Lower lobe of right lung (tissue), 2 donors: ENCODE data around the gene BATF3. TPM values are rescaled to one million over a fixed set of nuclear protein-coding genes. Genes with fewer than 3 reads are reported as not detected.

Experiments used
- ATAC-seq, 2 donors: fragments of 200-7000 bp; cut with Tn5 transposase; one replicate each; pipeline ENCODE4 v1.9.1; 2020 to 2022; ENCODE audit warnings: mild to moderate bottlenecking in 2 of 2, moderate library complexity in 2 of 2
- DNase-seq: peaks from one replicate; pipeline ENCODE4 v3.0.0-alpha.2; 2020
- H3K27ac ChIP-seq: fragments of 200-600 bp; one replicate; pipeline ENCODE4 v1.8.0; 2022
- H3K27me3 ChIP-seq: fragments of 200-600 bp; one replicate; pipeline ENCODE4 v1.8.0; 2022; ENCODE audit warnings: low read depth
- H3K36me3 ChIP-seq: fragments of 200-600 bp; one replicate; pipeline ENCODE4 v1.8.0; 2022; ENCODE audit warnings: mild to moderate bottlenecking
- H3K4me1 ChIP-seq: fragments of 200-600 bp; one replicate; pipeline ENCODE4 v1.8.0; 2022
- H3K4me3 ChIP-seq: fragments of 200-600 bp; one replicate; pipeline ENCODE4 v1.8.0; 2022; ENCODE audit warnings: mild to moderate bottlenecking
- H3K9me3 ChIP-seq: fragments of 200-600 bp; one replicate; pipeline ENCODE4 v1.8.0; 2022
- CTCF ChIP-seq: fragments of 200-600 bp; IDR thresholded peaks from one replicate; pipeline ENCODE4 v1.8.0; 2022; ENCODE audit warnings: antibody characterized with exemption, mild to moderate bottlenecking
- intact Hi-C: fragments of 100-400 bp; cut with DNase I; formaldehyde crosslinking; loops from one replicate; pipeline ENCODE4 v1.11.0; 2022
- total RNA-seq: library from RNA; stranded (reverse); fragmentation: NEBNext Ultra II Directional; extraction: Animal tissue kit (Norgen Biotek cat#: 25700); gene quantifications from one replicate; pipeline ENCODE4 v1.2.1, GENCODE V29; 2021
- donor health status: DM: no; HTN: yes; CAD: no; lungs with severe emphysema.

The BATF3 gene
- total RNA-seq, 1 donor from 2014 or later, result 12.8 TPM

- TF ChIP-seq CTCF, result no peak
- no peaks in the 10 kb centered on the region for H3K27me3 ChIP-seq
- ATAC-seq (no peak), DNase-seq (no peak)
- no peaks in the 10 kb centered on the region for H3K9me3 ChIP-seq
- H3K4me1 ChIP-seq, result peaks cover 6% of the 10 kb centered on the region
- intact Hi-C loops, result no loop called here
- no peaks in the 10 kb centered on the region for H3K36me3 ChIP-seq
- H3K27ac ChIP-seq, result no peak overlapping the region
- no peak overlapping the region for H3K4me3 ChIP-seq
Measured at GRCh38 chr1:212722270-212722957, 22.8 kb upstream of the BATF3 start.

GRCh38 chr1:212721388-212722247 lies 22.0 kb upstream of the BATF3 start:
- peak; percentile 57 to 74 for ATAC-seq
- no peak for DNase-seq
- Histone ChIP-seq H3K27ac (no peak overlapping the region), H3K4me1 (peaks cover 6% of the 10 kb centered on the region), H3K4me3 (no peak overlapping the region), H3K9me3 (no peaks in the 10 kb centered on the region), H3K27me3 (no peaks in the 10 kb centered on the region), H3K36me3 (no peaks in the 10 kb centered on the region)
- intact Hi-C loops, result no loop called here
- TF ChIP-seq CTCF, result no peak

GRCh38 chr1:212719633-212720032 lies 20.0 kb upstream of the BATF3 start:
- Histone ChIP-seq H3K27me3 (no peaks in the 10 kb centered on the region), H3K36me3 (no peaks in the 10 kb centered on the region), H3K4me1 (peaks cover 6% of the 10 kb centered on the region), H3K4me3 (no peak overlapping the region), H3K27ac (no peak overlapping the region), H3K9me3 (no peaks in the 10 kb centered on the region)
- DNase-seq, result no peak
- no peak for ATAC-seq
- intact Hi-C loops, result no loop called here
- TF ChIP-seq CTCF, result no peak

GRCh38 chr1:212718499-212718898 lies 18.9 kb upstream of the BATF3 start:
- no peak for TF ChIP-seq CTCF
- Histone ChIP-seq H3K4me3 (no peak overlapping the region), H3K27ac (no peak overlapping the region), H3K9me3 (no peaks in the 10 kb centered on the region), H3K4me1 (peaks cover 6% of the 10 kb centered on the region), H3K36me3 (no peaks in the 10 kb centered on the region), H3K27me3 (no peaks in the 10 kb centered on the region)
- ATAC-seq, result no peak
- intact Hi-C loops, result no loop called here
- no peak for DNase-seq

GRCh38 chr1:212716161-212716560 lies 16.5 kb upstream of the BATF3 start:
- Histone ChIP-seq H3K27me3 (no peaks in the 10 kb centered on the region), H3K4me1 (no peaks in the 10 kb centered on the region), H3K4me3 (no peak overlapping the region), H3K9me3 (no peaks in the 10 kb centered on the region), H3K36me3 (no peaks in the 10 kb centered on the region), H3K27ac (no peak overlapping the region)
- TF ChIP-seq CTCF, result no peak
- DNase-seq (no peak), ATAC-seq (no peak)
- intact Hi-C loops, result no loop called here
